HCT116 (cell line): Measurements from ENCODE around the gene CASP8. TPM values are rescaled to one million over a fixed set of nuclear protein-coding genes. Genes with fewer than 3 reads are reported as not detected.

Source experiments
- ATAC-seq: fragments of 200-7000 bp; cut with Tn5 transposase; 2 replicates; pipeline ENCODE4 v1.9.1; 2020; ENCODE audit warnings: mild to moderate bottlenecking, moderate library complexity
- BruUV-seq: library from RNA; stranded (reverse); fragments of 400-500 nt; replicated peaks from 2 replicates; lab custom pipeline; 2021; lab: Mats Ljungman, UMichigan
- CTCF ChIA-PET: fragments of 300-600 bp; sonication (Branson Sonifier 250); formaldehyde crosslinking; loops from one replicate; lab custom pipeline; 2021; ENCODE audit warnings: antibody characterized with exemption; lab: Charles Lee
- POLR2A ChIA-PET: fragments of 300-600, 350-600 bp; sonication (Branson Sonifier 250); formaldehyde crosslinking; loops from one replicate; lab custom pipeline; 2021; ENCODE audit warnings: antibody characterized with exemption; lab: Charles Lee
- RAD21 ChIA-PET, 2 experiments: fragments of 300-600 bp; sonication (Branson Sonifier 250); formaldehyde crosslinking; loops; one replicate each; lab custom pipeline; 2023; ENCODE audit warnings: low total read pairs in 2 of 2; ENCODE audit not compliant: uncharacterized antibody in 2 of 2, unreplicated experiment in 2 of 2, low non-redundant PET in 1 of 2; lab: Charles Lee
- DNase-seq: peaks from one replicate; pipeline ENCODE4 v3.0.0-alpha.2; 2010; ENCODE audit warnings: low read depth, low spot score
- H2AFZ ChIP-seq: fragments of 200-600 bp; shearing (Covaris generic), sonication (generic); 2 replicates; pipeline ENCODE4 v1.6.1; 2017; ENCODE audit warnings: low read depth, mixed run types, mixed read lengths, antibody characterized with exemption, low read length; ENCODE audit not compliant: poor library complexity, severe bottlenecking
- H3K27ac ChIP-seq: 2 replicates; pipeline ENCODE4 v1.5.1; 2012; ENCODE audit warnings: low read depth, low read length
- H3K27me3 ChIP-seq: fragments of 200-600 bp; sonication (generic); 2 replicates; pipeline ENCODE4 v1.6.1; 2016; ENCODE audit warnings: mixed run types, low read length, mixed read lengths; ENCODE audit not compliant: insufficient read depth
- H3K36me3 ChIP-seq, 2 experiments: fragments of 200-500 bp in 1 of 2; fragments of 200-600 bp in 1 of 2; sonication (Bioruptor generic) in 1 of 2; sonication (generic) in 1 of 2; 2 replicates each; pipeline versions ENCODE4 v1.5.1 to v1.6.1; 2014 to 2016; ENCODE audit warnings: low read length in 2 of 2, inconsistent platforms in 1 of 2, mixed read lengths in 1 of 2, mixed run types in 1 of 2; ENCODE audit not compliant: insufficient read depth in 2 of 2, control insufficient read depth in 1 of 2
- H3K4me1 ChIP-seq, 2 experiments: fragments of 200-600 bp in 1 of 2; sonication (generic) in 1 of 2; 2 replicates each; pipeline versions ENCODE4 v1.5.1 to v1.6.1; 2012 to 2017; ENCODE audit warnings: low read length in 2 of 2, inconsistent platforms in 1 of 2, mild to moderate bottlenecking in 1 of 2, mixed read lengths in 1 of 2, mixed run types in 1 of 2, moderate library complexity in 1 of 2; ENCODE audit not compliant: insufficient read depth in 2 of 2, control insufficient read depth in 1 of 2
- H3K4me2 ChIP-seq: fragments of 200-600 bp; sonication (generic); 2 replicates; pipeline ENCODE4 v1.6.1; 2017; ENCODE audit warnings: mixed run types, low read length, mixed read lengths
- H3K4me3 ChIP-seq, 2 experiments: fragments of 200-600 bp in 1 of 2; sonication (generic) in 1 of 2; replicated peaks in 1 of 2; 2 replicates each; pipeline ENCODE4 v1.5.1; 2011 to 2016; ENCODE audit warnings: low read length in 2 of 2, control low read depth in 1 of 2, low read depth in 1 of 2, mild to moderate bottlenecking in 1 of 2, mixed read lengths in 1 of 2, mixed run types in 1 of 2
- H3K79me2 ChIP-seq: fragments of 200-600 bp; sonication (generic); 2 replicates; pipeline ENCODE4 v1.6.1; 2017; ENCODE audit warnings: mild to moderate bottlenecking, mixed run types, low read length, moderate library complexity, mixed read lengths; ENCODE audit not compliant: insufficient read depth
- H3K9ac ChIP-seq: fragments of 200-600 bp; sonication (generic); 2 replicates; pipeline ENCODE4 v1.6.1; 2016; ENCODE audit warnings: low read length, mixed read lengths
- H3K9me2 ChIP-seq: fragments of 200-600 bp; sonication (generic), shearing (Covaris generic); 2 replicates; pipeline ENCODE4 v1.6.1; 2017; ENCODE audit warnings: mixed run types, mild to moderate bottlenecking, moderate library complexity; ENCODE audit not compliant: insufficient read depth
- H3K9me3 ChIP-seq, 2 experiments: fragments of 200-500 bp in 1 of 2; fragments of 200-600 bp in 1 of 2; sonication (Bioruptor generic) in 1 of 2; sonication (generic) in 1 of 2; 2 replicates each; pipeline ENCODE4 v1.6.1; 2014 to 2017; ENCODE audit warnings: low read length in 2 of 2, mixed read lengths in 2 of 2, inconsistent platforms in 1 of 2, low read depth in 1 of 2, mild to moderate bottlenecking in 1 of 2, mixed run types in 1 of 2, moderate library complexity in 1 of 2; ENCODE audit not compliant: control insufficient read depth in 1 of 2, insufficient read depth in 1 of 2
- H4K20me1 ChIP-seq: fragments of 200-600 bp; sonication (generic), shearing (Covaris generic); 2 replicates; pipeline ENCODE4 v1.6.1; 2017; ENCODE audit warnings: mixed run types, mild to moderate bottlenecking, moderate library complexity; ENCODE audit not compliant: insufficient read depth
- CBX3 ChIP-seq: IDR thresholded peaks from 2 replicates; pipeline ENCODE4 v1.6.1; 2012; ENCODE audit warnings: low read depth
- EGR1 ChIP-seq: IDR thresholded peaks from 2 replicates; pipeline ENCODE4 v1.6.1; 2012; ENCODE audit warnings: low read depth
- EZH2 ChIP-seq: fragments of 200-600 bp; sonication (generic); IDR thresholded peaks from 2 replicates; pipeline ENCODE4 v1.6.1; 2017; ENCODE audit warnings: antibody characterized with exemption, mixed run types
- EZH2phosphoT487 ChIP-seq: fragments of 200-600 bp; IDR thresholded peaks from 2 replicates; pipeline ENCODE4 v1.6.1; 2018; ENCODE audit warnings: antibody characterized with exemption, borderline replicate concordance
- MAX ChIP-seq: IDR thresholded peaks from 2 replicates; pipeline ENCODE4 v1.6.1; 2012
- POLR2A ChIP-seq: IDR thresholded peaks from 2 replicates; pipeline ENCODE4 v1.7.0; 2011; ENCODE audit warnings: borderline replicate concordance; ENCODE audit not compliant: insufficient read depth, insufficient read length; ENCODE audit errors: extremely low read depth
- RAD21 ChIP-seq: IDR thresholded peaks from 2 replicates; pipeline ENCODE4 v1.6.1; 2012; ENCODE audit warnings: low read depth, mild to moderate bottlenecking
- SIN3A ChIP-seq: IDR thresholded peaks from 2 replicates; pipeline ENCODE4 v1.6.1; 2012; ENCODE audit warnings: low read depth
- SP1 ChIP-seq: IDR thresholded peaks from 2 replicates; pipeline ENCODE4 v1.6.1; 2012; ENCODE audit warnings: low read depth
- TCF7L2 ChIP-seq: IDR thresholded peaks from 2 replicates; pipeline ENCODE4 v1.7.0; 2011; ENCODE audit warnings: borderline replicate concordance, inconsistent platforms; ENCODE audit not compliant: insufficient read depth, insufficient read length; ENCODE audit errors: extremely low read depth
- YY1 ChIP-seq: IDR thresholded peaks from 2 replicates; pipeline ENCODE4 v1.6.1; 2011; ENCODE audit warnings: low read length, low read depth, moderate library complexity, mild to moderate bottlenecking; ENCODE audit not compliant: insufficient replicate concordance; ENCODE audit errors: extremely low read depth
- intact Hi-C: fragments of 100-400 bp; cut with micrococcal nuclease; formaldehyde crosslinking; loops from 2 replicates; pipeline ENCODE4 v1.10.0; 2022
- total RNA-seq: library from RNA; stranded (reverse); gene quantifications from one replicate; pipeline ENCODE4 v1.2.1, GENCODE V29; 2021; ENCODE audit not compliant: unreplicated experiment
- TF ChIP-seq, protein P1 (sequence below): IDR thresholded peaks from 2 replicates; pipeline ENCODE4 v1.6.1; 2012; ENCODE audit warnings: low read depth
- TF ChIP-seq, protein P2 (sequence below): IDR thresholded peaks from 2 replicates; pipeline ENCODE4 v1.6.1; 2012

Gene CASP8
- total RNA-seq, 1 experiment from 2014 or later, result 29.6 TPM

- Histone ChIP-seq H4K20me1 (no peaks in the 10 kb centered on the region), H3K9me3 (no peaks in the 10 kb centered on the region), H3K4me1 (peaks cover 10 to 18% of the 10 kb centered on the region in 2 experiments), H3K27ac (no peak overlapping the region), H3K27me3 (no peaks in the 10 kb centered on the region), H3K4me2 (no peak overlapping the region), H3K9ac (no peak overlapping the region), H3K79me2 (no peaks in the 10 kb centered on the region), H3K36me3 (no peaks in the 10 kb centered on the region), H3K4me3 (no peak overlapping the region), H2AFZ (no peak overlapping the region), H3K9me2 (no peaks in the 10 kb centered on the region)
- no TSS peak for BruUV-seq
- intact Hi-C loops, result no loop called here
- DNase-seq, result no peak
- RAD21 ChIA-PET, result no interaction called here
- TF ChIP-seq SP1, result no peak
- TF ChIP-seq YY1, result no peak
- no peak for TF ChIP-seq TCF7L2
- TF ChIP-seq, protein P1, sequence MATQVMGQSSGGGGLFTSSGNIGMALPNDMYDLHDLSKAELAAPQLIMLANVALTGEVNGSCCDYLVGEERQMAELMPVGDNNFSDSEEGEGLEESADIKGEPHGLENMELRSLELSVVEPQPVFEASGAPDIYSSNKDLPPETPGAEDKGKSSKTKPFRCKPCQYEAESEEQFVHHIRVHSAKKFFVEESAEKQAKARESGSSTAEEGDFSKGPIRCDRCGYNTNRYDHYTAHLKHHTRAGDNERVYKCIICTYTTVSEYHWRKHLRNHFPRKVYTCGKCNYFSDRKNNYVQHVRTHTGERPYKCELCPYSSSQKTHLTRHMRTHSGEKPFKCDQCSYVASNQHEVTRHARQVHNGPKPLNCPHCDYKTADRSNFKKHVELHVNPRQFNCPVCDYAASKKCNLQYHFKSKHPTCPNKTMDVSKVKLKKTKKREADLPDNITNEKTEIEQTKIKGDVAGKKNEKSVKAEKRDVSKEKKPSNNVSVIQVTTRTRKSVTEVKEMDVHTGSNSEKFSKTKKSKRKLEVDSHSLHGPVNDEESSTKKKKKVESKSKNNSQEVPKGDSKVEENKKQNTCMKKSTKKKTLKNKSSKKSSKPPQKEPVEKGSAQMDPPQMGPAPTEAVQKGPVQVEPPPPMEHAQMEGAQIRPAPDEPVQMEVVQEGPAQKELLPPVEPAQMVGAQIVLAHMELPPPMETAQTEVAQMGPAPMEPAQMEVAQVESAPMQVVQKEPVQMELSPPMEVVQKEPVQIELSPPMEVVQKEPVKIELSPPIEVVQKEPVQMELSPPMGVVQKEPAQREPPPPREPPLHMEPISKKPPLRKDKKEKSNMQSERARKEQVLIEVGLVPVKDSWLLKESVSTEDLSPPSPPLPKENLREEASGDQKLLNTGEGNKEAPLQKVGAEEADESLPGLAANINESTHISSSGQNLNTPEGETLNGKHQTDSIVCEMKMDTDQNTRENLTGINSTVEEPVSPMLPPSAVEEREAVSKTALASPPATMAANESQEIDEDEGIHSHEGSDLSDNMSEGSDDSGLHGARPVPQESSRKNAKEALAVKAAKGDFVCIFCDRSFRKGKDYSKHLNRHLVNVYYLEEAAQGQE, result no peak
- no peak for TF ChIP-seq EZH2phosphoT487
- TF ChIP-seq RAD21, result no peak
- no peak for TF ChIP-seq MAX
- TF ChIP-seq, protein P2, sequence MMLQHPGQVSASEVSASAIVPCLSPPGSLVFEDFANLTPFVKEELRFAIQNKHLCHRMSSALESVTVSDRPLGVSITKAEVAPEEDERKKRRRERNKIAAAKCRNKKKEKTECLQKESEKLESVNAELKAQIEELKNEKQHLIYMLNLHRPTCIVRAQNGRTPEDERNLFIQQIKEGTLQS, result no peak
- no peak for TF ChIP-seq CBX3
- TF ChIP-seq POLR2A, result no peak
- TF ChIP-seq EZH2, result no peak
- no peak for TF ChIP-seq SIN3A
- TF ChIP-seq EGR1, result no peak
- no peak for ATAC-seq
- POLR2A ChIA-PET, result no interaction called here
- CTCF ChIA-PET, result no interaction called here
These were observed 31.9 kb upstream of the CASP8 start for GRCh38 chr2:201228271-201228911.
